HG02763 (cell line): ENCODE measurements around the gene CAMTA1.
"Not testable (repeated sequence)": the region's sequence is repeated elsewhere in the genome, so short reads cannot be mapped to it uniquely, and the experiment has no call there.

Experiments
- ATAC-seq: cut with Tn5 transposase; IDR thresholded peaks from one replicate; pipeline ENCODE4 v1.9.1; 2021; ENCODE audit warnings: mild to moderate bottlenecking, moderate library complexity; ENCODE audit not compliant: unreplicated experiment

CAMTA1 gene

DNA sequence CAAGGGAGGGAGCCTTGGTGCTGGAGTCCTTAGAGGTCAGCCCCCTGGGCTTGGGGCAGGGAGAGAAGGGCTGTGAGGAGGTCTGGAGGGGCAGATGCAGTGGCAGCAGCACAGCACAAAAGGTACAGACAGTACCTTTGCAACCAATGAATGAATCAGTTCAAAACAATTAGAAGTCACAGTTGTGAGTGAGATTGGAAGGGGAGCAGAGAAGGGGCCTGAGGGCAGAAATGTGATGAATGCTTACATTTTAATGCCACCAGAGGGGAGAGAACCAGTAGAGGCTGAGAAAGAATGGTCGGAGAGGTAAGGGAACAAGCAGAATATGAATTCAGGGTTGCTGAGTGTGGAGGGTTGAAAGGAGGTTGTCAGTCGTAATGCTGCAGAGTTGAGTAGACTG is 24.2 kb downstream of the CAMTA1 start:
- no peak for ATAC-seq

DNA sequence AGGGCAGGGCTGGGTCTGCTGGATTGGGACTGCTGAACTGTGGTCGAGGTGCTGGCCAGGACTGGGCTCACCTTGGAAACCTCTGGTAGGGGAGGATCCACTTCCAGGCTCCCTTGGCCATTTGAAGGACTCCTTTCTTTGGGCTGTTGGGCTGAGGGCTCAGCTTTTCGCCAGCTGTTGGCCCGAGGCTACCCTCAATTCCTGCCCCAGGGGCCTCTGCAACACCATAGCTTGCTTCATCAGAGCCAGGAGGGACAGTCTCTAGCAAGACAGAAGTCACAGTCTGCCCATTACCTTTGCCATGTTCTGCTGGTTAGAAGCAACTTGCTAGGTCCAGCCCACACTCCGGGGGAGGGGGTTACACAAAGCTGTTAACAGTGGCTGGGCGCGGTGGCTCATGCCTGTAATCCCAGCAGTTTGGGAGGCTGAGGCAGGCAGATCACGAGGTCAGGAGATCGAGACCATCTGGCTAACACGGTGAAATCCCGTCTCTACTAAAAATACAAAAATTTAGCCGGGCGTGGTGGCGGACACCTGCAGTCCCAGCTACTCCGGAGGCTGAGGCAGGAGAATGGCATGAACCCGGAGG is 25.0 kb downstream of the CAMTA1 start:
- ATAC-seq, result not testable (repeated sequence)

DNA sequence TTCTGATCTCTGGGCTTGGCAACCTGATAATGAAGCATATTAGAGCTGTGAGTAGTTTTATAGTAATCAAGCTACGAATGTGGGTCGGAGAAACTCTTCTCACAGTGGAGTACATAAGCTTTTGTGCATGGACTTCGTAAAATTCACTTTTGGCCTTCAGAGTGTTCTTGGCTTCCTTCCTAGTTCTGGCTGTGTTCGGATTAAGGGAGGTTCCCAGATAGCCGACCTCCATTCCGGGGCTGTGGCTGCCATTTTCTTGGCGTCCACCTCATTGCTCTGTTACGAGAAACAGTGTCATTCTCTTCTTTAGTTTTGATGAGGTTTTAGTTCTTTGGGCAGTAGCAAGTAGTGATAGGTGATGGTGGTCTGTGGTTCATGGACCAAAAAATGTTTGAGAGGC is 26.3 kb downstream of the CAMTA1 start:
- no peak for ATAC-seq

DNA sequence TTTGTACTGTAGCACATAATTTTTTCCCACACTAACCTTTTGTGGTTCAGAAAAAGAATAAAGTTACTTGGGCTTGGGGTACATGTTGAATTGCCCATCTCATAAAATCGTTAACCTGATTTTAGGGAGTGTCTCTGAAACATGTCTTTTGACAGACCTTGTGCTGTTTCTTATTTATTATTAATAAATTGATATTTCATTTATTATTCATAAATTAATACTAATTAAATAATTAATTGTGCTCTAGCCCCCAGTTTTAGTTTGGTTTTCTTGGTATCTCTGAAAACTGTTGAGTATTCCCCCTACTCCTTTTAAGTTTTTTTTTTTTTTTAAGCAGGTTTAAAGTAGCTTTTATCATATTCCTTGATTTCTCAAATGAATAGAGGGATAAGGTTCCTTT is 27.9 kb downstream of the CAMTA1 start:
- no peak for ATAC-seq

DNA sequence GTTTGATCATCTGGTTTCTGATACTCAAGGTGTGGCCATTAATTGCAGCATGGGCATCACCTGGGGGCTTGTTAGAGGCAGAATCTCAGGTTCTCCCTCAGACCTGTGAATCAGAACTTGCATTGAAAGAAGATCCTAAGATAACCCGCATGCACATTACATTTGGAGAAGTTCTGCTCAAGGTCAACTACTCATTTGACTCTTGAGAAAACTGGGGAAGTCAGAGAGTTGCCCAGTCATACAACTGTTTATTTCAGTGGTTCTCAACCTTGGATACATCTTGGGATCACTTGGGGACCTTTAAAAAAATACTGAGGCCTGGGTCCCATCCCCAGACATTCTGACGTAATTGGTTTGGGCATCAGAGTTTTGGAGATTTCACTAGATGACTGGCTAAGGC is 30.5 kb downstream of the CAMTA1 start:
- ATAC-seq, result no peak

DNA sequence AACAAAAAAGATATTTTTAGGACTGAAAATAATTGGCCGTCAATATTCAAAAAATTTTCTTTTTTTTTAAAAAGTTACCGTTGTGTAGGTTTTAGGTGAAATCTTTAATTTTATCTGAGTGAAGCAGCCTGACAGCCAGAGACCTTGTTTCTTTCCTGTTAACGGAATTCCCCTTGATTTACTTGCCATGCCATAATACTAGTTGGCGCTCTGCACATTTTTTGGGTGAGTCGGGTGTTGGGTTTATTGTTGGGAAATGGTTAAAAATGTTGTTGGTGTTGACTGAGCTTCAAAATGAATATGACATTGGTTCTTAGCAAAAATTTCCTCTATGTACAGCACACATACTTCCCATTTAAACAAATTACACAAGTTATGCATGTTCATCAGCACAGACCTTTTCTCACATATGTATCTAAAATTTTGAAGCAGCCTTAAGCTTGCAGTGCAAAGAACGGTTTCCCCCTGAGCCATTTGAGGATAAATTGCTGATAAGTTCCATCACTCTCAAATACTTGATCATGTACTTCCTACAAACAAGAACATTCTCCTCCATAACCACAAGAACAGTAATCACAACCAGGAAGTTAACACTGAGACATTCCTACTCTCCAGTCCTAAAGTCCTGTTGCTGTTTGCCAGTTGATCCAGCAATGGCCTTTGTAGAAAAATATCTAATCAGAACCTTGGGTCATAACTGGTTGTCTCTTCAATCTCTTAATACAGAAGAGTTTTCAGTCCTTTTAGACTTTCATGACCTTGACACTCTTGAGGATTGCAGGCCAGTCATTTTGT is 34.2 kb downstream of the CAMTA1 start:
- ATAC-seq, result no peak

DNA sequence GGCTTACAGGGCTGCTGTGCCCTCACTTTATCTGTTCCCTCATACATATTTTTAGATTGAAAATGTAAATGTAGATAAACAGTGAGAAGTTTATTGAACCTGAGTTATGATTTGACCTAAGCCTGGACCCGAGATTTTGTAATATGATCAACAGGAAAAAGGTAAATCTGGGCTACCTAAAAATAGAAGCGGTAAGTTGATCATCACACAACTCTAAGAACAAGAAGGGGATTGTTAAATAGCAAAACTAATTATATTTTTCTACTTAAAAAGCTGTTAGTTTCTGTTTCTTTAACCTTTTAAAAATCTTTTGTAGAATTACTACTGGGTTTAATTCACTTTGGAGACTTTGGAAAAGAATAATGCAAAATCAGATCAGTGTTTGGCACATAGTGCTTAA is 35.6 kb downstream of the CAMTA1 start:
- no peak for ATAC-seq

DNA sequence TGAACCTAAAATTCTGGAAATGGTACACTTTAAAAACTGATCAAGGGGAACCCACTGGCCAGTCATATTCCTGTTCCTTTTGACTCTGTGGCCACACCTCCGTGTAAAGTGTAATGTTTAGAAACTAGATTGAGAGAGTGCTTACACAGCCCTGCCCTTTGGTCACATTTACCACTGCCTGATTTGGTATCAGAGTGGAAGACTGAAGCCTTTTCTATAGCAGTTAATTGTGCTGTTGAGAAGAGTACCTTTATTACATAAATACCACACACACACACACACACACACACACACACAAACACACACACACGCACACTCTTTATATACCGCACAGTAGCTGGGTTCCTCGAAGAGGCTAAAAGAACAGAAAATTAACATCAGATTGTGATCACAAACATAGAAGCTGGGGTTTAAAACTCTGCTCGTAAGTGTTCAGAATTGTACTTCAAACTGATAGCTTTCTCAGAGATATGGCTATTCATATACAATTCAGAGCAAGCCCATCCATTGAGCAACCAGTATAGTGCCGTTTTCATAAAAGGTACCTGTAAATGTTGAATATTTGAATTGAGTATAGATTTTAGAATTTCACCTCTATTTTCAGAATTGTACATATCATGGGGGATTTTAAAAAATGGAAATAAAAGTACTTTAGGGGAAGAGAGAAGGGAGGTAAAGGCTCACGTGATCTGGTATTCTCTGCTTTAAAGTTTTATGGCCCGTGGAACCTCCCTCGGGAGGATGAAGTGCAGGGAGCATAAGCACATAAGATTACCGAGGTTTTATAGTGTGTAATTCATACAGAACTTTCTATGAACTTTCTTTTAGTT is 37.5 kb downstream of the CAMTA1 start:
- ATAC-seq, result peak; percentile 45

DNA sequence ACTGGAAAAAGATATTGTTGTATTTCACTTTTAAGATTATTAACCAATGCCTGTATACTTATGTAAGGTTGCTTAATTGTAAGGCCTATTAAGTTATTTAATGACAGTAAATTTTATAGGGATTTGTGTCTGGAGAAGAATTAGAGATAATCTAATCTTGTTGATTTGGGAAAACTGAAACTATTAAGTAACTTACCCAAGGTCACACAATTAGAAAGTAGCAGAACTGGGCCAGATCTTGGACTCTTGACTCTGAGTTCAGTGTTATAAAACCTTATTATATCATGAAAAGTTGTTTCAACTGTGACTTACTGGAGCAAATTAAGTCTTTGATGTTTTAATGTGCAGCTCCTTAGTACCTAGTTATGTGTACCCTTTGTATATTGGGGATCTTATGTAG is 38.5 kb downstream of the CAMTA1 start:
- ATAC-seq, result no peak

DNA sequence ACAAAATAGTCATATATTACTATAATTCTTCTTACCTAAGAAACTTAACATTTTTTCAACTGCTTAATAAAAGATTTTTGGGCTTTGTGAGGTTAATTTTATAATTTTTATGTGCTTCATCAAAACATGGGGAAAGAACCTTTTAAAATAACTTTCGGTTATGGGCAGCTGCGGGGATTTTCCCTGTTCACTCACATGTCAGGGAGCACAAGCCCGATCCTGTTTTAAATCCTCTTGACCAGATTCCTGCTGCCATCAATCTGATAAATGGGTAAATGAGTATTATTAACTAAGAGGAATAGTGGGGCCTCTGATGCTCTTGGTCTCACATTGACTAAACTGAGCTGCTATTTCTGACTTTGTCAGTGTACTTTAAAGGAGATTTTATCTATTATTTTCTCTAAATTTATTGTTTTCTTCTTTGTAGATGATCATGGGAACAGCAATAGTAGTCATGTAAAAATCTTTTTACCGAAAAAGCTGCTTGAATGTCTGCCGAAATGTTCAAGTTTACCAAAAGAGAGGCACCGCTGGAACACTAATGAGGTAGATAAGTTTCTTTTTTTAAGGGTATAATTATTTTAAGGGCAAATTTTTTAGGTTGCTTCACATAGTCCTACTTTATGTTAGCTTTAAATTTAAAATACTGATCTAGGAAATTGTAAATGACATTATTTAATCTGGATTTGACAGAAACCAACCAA is 39.6 kb downstream of the CAMTA1 start:
- no peak for ATAC-seq

DNA sequence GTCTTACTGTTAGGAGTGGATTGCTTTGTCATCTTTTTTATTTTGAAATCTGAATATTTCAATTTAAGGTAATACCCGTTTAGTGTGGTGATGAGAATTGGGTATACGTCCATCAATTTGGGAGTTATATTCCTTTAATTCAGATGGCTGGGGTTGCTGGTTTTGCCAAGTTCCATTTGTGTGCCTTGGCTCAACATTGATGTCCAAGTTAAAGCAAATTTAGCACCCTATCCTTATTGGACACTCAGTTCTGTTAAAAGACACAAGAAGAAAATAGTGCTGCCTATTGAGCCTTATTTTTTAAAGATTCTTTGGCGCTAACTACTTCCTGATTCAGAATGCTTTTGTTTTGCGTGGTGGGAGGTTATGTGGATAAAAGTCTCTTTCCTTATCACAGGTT is 40.6 kb downstream of the CAMTA1 start:
- no peak for ATAC-seq

DNA sequence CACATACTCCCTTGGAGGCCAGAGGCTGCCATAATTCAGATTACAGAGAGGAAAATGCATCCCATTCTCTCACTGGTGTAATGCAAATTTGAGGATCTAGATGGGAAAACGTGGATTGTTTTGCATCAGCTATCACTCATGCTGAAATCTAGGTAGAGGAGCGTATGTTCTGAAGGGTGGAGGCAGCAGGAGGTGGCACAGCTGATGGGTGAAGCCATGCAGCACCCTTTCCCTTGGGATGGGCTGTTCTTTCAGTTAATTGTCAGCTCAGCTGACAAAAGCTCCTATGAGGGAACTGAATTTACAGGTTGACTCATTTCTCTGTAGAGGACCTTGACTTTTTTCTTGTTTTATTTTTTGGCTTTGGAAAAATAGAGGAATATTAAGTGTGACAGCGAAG is 41.8 kb downstream of the CAMTA1 start:
- ATAC-seq, result no peak

DNA sequence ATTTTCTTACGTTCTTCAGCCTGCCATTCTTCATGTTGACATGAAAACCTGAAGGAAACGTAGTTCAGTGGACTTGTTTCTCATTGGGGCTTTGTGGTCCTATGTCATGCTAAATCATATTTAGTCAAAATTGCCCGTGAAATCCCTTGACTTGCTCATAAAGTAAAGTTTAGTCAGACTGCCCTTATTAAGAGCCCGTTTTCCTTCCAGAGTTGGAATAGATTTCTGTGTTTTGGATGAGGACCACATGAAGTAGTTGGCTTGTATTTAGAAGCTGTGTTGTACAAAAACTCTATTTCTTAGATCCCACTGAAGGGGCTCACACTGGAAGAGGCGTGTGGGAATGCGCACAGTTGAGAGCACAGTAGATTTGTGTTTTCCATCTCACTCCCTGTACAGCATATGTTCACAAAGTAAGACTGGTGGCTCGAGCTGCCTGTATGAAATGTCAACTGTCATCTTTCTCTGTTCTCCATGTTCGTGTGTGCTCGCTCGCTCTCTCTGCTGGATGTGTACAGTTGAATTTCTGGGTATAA is 42.4 kb downstream of the CAMTA1 start:
- no peak for ATAC-seq

DNA sequence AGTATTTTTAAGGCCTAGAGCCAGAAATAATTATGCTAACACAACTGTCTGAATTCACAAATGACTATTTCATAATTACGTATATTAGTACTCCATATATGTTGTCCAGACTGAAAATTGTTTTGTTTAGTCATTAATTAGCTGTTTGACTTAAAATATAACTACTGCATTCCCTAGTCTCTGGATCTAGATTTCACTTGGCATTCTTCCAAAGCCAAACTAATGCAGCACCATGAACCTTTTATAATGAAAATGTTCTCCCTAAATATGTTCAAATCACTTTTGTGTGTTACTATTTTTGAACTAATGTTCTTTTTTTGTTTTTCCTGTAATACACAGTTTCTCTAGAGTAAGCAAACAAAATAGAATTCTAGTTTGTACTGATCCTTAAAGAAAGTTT is 46.1 kb downstream of the CAMTA1 start:
- no peak for ATAC-seq

DNA sequence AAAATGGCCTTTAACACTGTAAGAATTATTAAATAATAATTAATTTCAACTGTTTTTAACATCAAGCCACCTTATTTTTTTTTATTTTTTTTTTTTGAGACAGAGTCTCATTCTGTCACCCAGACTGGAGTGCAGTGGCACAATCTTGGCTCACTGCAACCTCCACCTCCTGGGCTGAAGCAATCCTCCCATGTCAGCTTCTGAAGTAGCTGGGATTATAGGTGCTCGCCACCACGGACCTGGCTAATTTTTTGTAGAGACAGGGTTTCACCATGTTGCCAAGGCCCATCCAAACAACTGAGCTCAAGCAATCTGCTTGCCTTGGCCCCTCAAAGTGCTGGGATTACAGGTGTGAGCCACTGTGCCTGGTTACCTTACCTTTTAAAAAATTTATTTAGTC is 46.8 kb downstream of the CAMTA1 start:
- not testable (repeated sequence) for ATAC-seq

DNA sequence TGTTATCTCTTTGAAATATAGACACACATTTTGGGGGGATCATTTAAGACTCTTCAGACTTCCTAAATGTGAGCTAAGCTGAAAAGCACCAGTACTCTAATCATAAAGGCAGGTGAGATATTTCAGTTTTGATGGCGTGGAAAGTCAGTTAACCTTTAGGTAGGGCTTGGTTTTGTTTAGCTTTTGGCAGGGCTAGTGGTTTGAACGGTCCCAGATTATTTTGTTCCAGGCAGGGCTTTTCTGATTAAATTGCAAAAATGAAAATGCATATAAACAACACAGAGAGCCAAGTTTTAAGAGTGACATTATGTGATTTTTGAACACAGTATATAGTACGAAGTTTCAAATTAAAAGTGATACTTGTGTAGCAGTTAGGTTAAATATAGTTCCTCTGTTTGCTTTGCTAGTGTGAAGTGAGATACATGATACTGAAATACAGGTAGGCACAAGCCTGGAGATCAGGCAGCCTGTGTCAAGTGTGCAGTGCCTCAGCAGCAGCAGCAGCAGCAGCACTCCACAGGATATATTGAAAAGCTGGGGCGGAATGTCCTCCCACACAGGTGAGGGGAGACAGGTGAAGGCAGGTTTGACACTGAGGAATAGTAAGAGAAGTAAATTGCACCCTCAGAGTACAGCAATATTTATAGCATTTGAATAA is 47.4 kb downstream of the CAMTA1 start:
- ATAC-seq, result no peak

DNA sequence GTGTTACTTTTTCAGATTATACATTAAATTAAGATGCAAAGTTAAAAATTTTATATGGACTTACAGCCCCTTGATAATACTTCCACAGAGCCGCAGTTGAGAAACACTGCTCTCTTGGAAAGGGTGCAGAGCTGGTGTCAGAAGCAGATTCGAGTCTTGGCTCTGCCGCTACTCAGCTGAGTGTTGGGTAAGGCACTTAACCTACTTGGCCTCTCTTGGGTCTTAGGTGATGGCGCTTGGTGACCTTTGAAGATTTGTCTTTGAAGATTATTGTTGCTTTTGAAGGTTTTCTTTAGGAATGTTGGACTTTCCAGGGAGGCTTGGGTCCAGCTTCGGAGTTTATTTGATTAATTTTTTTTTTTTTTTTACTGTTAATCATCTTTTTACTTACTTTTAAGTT is 48.5 kb downstream of the CAMTA1 start:
- ATAC-seq, result no peak

DNA sequence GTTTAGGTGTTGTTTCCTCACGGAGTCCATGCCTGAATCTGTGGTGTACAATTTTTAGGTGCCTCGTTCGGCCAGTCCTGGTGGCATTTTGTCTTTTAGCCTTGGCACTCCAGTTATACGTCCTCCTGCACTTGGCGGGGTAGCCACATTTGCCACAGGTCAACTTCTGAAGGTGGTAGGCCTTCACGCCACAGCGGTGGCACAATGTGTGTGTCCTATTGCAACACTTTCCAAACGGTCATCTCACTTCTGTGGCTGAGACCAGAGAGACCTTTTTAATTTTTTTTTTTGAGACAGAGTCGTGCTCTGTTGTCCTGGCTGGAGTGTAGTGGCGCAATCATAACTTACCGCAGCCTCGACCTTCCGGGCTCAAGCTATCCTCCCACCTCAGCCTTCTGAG is 49.1 kb downstream of the CAMTA1 start:
- ATAC-seq, result no peak

DNA sequence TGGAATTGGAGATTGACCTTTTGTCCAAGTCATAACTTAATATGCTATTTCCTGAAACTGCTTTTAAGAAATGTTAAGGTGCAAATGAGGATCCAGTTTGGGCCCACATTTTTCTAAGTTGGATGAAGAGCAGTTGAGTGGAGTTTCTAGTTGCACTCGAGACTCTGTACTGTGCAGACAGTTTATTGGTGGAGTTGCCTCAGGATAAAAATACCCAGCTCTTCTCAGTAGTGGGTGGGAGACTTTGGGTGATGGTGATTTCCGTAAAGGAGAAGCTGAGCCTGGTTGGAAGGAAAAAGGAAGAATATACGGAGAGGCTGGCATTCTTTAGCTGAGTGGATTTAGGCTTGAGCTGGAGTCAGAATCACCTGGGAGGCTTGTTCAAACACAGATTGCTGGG is 49.9 kb downstream of the CAMTA1 start:
- no peak for ATAC-seq

DNA sequence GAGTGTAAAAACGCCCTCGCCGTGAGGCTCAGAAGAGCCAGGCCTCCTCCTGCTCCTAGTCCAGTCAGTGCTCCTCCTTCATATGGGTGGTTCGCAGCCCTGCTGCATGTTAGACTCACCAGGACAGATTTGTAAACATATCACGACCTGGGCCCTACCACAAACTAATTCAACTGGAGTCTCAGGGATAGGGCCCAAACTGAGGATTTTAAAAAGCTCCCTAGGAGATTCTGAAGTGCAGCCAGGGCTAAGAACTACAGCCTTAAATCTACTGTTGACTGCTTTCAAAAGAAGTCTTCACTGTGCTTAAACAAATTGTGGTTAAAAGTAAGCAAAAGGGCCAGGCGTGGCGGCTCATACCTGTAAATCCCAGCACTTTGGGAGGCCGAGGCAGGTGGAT is 57.0 kb downstream of the CAMTA1 start:
- ATAC-seq, result no peak

DNA sequence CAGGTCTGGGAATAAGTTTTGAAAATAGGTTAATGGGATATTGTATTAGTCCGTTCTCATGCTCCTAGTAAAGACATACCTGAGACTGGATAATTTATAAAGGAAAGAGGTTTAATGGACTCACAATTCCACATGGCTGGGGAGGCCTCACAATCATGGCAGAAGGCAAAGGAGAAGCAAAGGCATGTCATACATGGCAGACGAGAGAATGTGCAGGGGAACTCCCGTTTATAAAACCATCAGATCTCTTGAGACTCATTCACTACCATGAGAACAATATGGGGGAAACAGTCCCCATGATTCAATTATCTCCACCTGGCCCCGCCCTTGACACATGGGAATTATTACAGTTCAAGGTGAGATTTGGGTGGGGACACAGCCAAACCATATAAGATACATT is 60.5 kb downstream of the CAMTA1 start:
- not testable (repeated sequence) for ATAC-seq
